Subcutaneous adipose tissue (tissue), 4 donors: ENCODE data around the gene MBD5. TPM values are rescaled to one million over a fixed set of nuclear protein-coding genes. Genes with fewer than 3 reads are reported as not detected.

Experiments used
- total RNA-seq, 4 donors: library from RNA; depleted of rRNA; stranded (reverse); fragments of >200 nt; gene quantifications; one replicate each; pipeline ENCODE4 v1.1.0, GENCODE V29; 2016
- TF ChIP-seq, protein P1 (sequence below): fragments of 450-650 bp; IDR thresholded peaks from one replicate; pipeline ENCODE4 v1.5.1; 2016; ENCODE audit warnings: low read depth, mild to moderate bottlenecking, control low read depth, antibody characterized with exemption, moderate library complexity

The MBD5 gene
- total RNA-seq, 4 donors from 2014 or later = 29.4 to 35.0 (median 32.9) TPM

DNA sequence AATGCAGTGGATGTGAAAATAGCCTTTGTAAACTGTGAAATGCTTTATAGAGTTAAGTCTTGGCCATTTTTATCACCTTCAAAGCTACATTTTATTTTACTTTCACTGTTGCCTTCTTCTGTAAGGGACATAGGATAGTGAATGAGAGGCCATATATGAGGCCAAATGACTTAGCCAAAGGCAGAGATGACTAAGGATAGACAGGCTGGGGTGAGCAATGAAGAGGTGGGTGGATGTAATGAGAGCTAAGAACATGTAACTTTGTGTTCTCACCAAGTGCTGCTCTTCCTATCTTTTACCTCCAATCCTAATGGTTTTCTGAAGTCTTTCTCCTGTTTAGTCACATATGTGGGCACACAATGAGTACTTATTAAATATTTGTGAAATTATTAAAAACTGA is 101.9 kb downstream of the MBD5 start:
- TF ChIP-seq, protein P1, sequence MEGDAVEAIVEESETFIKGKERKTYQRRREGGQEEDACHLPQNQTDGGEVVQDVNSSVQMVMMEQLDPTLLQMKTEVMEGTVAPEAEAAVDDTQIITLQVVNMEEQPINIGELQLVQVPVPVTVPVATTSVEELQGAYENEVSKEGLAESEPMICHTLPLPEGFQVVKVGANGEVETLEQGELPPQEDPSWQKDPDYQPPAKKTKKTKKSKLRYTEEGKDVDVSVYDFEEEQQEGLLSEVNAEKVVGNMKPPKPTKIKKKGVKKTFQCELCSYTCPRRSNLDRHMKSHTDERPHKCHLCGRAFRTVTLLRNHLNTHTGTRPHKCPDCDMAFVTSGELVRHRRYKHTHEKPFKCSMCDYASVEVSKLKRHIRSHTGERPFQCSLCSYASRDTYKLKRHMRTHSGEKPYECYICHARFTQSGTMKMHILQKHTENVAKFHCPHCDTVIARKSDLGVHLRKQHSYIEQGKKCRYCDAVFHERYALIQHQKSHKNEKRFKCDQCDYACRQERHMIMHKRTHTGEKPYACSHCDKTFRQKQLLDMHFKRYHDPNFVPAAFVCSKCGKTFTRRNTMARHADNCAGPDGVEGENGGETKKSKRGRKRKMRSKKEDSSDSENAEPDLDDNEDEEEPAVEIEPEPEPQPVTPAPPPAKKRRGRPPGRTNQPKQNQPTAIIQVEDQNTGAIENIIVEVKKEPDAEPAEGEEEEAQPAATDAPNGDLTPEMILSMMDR = no peak

- TF ChIP-seq, protein P1 = no peak
Observed at GRCh38 chr2:148124271-148124670, 103.4 kb downstream of the MBD5 start.

- TF ChIP-seq, protein P1 = no peak
Observed at GRCh38 chr2:148130581-148130980, 109.7 kb downstream of the MBD5 start.

DNA sequence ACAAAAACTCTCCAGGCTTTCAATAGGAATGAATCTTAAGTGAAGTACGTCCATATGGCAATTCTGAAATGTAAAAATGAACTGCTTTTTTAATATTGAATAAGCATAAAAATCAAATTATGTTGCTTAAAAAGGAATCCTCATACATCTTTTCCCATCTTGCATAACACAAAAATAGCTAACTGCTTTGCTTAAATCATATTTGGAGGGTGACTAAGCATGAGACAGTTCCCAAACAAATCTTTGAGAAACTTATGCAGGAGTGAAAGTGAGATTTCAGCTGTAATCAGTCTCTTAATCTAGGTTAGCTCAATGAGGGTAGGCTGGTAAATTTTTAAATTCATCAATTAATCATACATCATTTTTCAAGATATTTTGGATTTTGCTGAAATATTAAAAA is 111.5 kb downstream of the MBD5 start:
- TF ChIP-seq, protein P1 = no peak

DNA sequence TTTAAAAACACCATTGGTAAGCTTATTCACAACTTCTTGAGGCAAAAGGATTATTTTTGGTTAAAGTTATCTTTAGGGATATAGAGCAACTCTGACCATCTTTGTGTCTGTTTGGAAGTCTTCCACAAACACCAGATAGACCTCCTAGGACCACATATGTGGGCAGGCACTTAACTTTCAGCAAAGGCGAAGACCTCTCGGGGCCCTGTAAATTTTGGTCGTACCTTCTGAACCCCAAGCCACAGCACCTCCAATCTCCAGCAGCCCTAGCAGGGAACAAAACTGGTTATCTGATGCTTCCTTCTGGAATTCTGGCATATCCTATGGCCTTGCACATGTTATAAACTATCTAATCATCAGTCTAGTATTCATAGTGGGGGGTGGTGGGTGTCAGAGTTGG is 114.8 kb downstream of the MBD5 start:
- TF ChIP-seq, protein P1 = no peak

- TF ChIP-seq, protein P1 = no peak
Observed at GRCh38 chr2:148136441-148136840, 115.5 kb downstream of the MBD5 start.

DNA sequence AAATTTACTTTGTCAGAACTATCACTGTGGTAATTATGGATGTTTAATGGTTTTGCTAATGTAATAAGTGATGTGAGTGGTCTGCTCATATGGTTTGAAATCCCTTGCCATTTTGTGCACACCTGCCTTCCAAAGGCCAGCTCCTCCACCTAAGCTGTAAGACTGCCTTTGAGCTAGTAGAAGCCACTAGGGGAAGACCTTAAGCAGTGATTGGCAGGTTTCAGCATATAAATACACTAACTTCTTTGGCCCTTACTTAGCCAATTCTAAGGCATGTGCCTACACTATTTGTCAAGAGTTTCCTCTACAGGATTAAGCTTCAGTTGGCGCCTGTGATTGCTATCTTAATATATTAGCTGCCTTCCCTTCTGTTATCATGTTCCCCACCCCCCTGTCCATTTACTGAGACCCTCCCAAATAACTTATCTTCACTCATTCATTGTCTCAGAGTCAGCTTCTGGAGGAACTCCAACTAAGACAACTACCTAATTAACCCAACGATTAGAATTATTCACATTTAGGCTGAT is 141.1 kb downstream of the MBD5 start:
- TF ChIP-seq, protein P1 = no peak

GRCh38 chr2:148162871-148163270 is 142.0 kb downstream of the MBD5 start:
- TF ChIP-seq, protein P1 = no peak
